Ramos (cell line): Measurements from ENCODE around the gene SIDT1.

ENCODE experiments used
- in situ Hi-C: fragments of 300-500 bp; cut with MboI; formaldehyde crosslinking; loops from one replicate; pipeline ENCODE4 v1.14.3; 2022; ENCODE audit warnings: low sequenced_read_pairs; ENCODE audit not compliant: unreplicated experiment

Gene SIDT1

GRCh38 chr3:113531826-113532697 lies at the start of gene SIDT1:
Gene SIDT1, plus strand, starts transcription at chr3:113532555. Its CDS starts 467 bp downstream, at chr3:113533022.
- in situ Hi-C loops = no loop called here

- in situ Hi-C loops = no loop called here
Measured at GRCh38 chr3:113485161-113485609, 47.2 kb upstream of the SIDT1 start.

GRCh38 chr3:113495035-113495434 lies 37.3 kb upstream of the SIDT1 start:
- in situ Hi-C loops = no loop called here

- in situ Hi-C loops = no loop called here
Measured at GRCh38 chr3:113496924-113497323, 35.4 kb upstream of the SIDT1 start.

- in situ Hi-C loops = no loop called here
Measured at GRCh38 chr3:113498221-113499005, 33.9 kb upstream of the SIDT1 start.

GRCh38 chr3:113499081-113499480 lies 33.3 kb upstream of the SIDT1 start:
- in situ Hi-C loops = no loop called here

GRCh38 chr3:113501597-113501996 lies 30.8 kb upstream of the SIDT1 start:
- in situ Hi-C loops = no loop called here

- in situ Hi-C loops = no loop called here
Measured at GRCh38 chr3:113505867-113506266, 26.5 kb upstream of the SIDT1 start.

- in situ Hi-C loops = no loop called here
Measured at GRCh38 chr3:113507501-113508067, 24.8 kb upstream of the SIDT1 start.

GRCh38 chr3:113508966-113509365 lies 23.4 kb upstream of the SIDT1 start:
- in situ Hi-C loops = no loop called here

- in situ Hi-C loops = no loop called here
Measured at GRCh38 chr3:113514265-113514769, 18.0 kb upstream of the SIDT1 start.

- in situ Hi-C loops = no loop called here
Measured at GRCh38 chr3:113516115-113516505, 16.2 kb upstream of the SIDT1 start.

GRCh38 chr3:113521981-113522380 lies 10.4 kb upstream of the SIDT1 start:
- in situ Hi-C loops = no loop called here

- in situ Hi-C loops = no loop called here
Measured at GRCh38 chr3:113523241-113523640, 9.1 kb upstream of the SIDT1 start.

GRCh38 chr3:113532698-113533533 lies 561 bp downstream of the SIDT1 start:
- in situ Hi-C loops = no loop called here

GRCh38 chr3:113533534-113533892 lies 1.2 kb downstream of the SIDT1 start:
- in situ Hi-C loops = no loop called here

- in situ Hi-C loops = no loop called here
Measured at GRCh38 chr3:113534365-113534764, 2.0 kb downstream of the SIDT1 start.

- in situ Hi-C loops = no loop called here
Measured at GRCh38 chr3:113535898-113536297, 3.5 kb downstream of the SIDT1 start.

- in situ Hi-C loops = no loop called here
Measured at GRCh38 chr3:113536627-113537101, 4.3 kb downstream of the SIDT1 start.

- in situ Hi-C loops = no loop called here
Measured at GRCh38 chr3:113537155-113537554, 4.8 kb downstream of the SIDT1 start.
